Eye (tissue), 1 donor: ENCODE data around the gene RAB27B.

Source experiments
- DNase-seq: peaks from one replicate; pipeline ENCODE4 v3.0.0-alpha.2; 2015

The RAB27B gene

DNA sequence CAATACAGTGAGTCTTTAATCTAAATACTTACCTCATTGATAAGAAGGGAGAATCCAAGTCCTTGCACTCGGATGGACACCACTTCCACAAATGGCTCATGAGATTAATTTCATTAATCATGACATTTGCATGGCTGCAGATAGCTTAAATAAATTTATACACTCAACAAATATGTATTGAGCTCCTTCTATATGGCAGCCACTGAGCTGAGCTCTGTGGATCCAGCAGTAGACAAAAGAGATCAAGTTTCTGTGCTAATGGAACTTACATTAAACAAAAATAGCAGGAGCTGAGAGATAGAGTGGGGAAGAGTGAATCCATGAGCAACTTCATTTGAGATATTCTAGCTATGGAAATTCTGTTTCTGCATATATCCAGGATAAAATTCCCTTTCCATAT lies 44.4 kb downstream of the RAB27B start:
- no peak for DNase-seq

- no peak for DNase-seq
These were observed 45.6 kb downstream of the RAB27B start for GRCh38 chr18:54873884-54874255.

DNA sequence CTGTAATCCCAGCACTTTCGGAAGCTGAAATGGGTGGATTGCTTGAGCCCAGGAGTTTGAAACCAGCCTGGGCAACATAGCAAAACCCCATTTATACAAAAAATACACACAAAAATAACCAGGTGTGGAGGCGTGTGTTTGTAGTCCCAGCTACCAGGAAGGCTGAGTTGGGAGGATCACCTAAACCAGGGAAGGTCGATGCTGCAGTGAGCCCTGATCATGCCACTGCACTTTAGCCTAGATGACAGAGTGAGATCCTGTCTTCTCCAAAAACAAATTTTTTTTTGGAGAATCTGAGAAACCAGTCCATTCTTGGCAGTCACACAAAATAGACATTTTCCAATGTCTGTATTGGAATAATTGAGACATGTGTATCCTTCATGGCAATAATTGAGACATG lies 46.8 kb downstream of the RAB27B start:
- DNase-seq = no peak

DNA sequence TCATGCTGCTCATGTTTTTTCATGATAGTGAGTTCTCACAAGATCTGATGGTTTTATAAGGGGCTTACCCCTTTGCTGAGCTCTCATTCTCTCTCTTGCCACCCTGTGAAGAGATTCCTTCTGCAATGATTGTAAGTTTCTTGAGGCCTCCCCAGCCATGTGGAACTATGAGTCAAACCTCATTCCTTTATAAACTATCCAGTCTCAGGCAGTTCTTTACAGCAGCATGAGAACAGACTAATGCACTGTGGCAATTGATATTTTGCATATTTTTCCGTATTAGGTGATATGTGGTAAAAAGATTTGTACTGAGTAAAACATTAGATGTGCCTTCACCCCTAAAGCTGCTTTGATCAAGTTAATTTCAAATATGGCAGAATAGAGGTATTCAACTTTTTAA lies 48.8 kb downstream of the RAB27B start:
- DNase-seq = no peak

DNA sequence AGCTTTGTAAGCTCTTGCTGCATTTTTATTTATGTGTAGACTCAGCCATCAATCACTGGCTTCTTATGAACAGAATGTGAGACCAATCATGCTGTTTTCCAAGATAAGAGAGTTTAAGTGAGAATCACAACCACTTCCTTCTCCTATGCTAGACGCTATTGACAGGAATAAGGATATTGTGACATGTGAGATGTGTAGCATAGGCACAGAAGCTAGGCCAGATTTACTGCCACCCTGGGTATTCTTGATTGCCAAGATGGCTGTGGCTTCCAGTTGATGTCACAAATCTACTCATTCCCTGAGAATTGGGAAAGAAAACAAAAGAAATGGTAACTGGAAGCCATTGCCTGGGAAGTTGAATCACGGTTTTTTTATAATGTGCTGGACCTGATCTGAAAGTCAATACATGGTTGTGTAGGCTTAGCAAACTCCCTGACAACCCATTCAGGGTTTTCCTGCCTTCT lies 49.9 kb downstream of the RAB27B start:
- DNase-seq = no peak

DNA sequence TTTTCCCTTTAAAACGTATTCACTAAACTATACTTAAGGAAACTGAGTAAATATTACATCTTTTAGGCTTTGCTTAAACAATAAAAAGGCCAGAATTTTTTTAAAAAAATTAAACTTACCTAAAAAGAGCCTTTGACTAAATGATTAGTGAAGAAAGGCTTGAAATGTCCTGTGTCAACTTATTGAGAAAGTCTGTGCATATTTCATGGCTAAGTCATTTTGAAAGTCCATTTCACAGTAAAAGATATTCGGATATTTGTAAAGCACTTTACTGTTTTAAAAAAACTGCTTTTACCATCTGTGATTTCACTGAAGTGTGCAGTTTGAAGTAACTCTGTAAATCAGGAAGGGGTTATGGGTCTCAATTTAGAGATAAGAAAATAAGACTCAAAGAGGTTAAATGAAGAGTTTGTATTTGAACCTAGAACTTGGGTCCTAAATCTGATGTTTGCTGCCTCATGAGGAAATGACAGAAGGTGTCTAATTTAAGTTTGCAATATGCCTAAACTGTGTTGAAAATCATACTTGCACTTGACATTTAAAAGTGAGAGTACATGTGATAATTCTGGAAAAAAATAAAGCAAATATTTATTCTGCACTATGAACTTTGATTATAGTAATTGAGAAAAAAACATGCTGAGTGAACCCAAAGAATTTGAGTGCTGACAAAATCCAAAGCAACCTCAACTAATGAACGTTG lies 50.5 kb downstream of the RAB27B start:
- no peak for DNase-seq

- no peak for DNase-seq
These were observed 51.4 kb downstream of the RAB27B start for GRCh38 chr18:54879691-54880090.

DNA sequence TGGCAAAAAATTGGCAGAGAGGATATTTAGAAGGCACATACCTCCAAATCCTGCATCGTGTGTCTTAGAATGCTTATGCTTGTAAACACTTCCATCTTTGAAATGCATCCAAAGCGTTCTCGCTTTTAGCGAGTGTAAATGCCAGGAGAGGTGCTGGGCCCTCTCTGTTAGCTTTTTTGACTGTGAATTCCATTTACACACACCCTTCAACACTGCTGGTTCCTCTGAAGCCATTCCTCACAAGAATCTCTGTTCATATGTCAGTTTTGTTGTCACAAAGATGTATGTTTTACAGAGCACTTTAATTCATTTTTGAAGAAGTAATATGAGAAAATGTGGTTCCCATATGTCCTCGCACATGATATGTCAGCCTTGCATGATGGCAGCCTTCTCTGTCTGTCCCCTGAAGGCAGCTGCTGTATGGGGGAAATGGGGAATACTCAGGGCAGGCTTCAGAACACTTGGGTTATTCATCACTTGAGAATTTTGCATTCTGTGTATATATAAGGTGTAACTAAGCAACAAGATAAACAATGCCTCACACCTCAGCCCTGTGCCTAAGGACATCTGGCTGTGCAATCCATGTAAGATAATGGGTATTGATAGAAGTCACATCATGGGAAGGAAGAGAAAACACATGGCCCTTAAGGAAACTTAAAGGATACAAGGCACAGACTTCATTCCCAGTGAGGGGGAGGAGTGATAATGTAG lies 52.3 kb downstream of the RAB27B start:
- peak; percentile 23 for DNase-seq

DNA sequence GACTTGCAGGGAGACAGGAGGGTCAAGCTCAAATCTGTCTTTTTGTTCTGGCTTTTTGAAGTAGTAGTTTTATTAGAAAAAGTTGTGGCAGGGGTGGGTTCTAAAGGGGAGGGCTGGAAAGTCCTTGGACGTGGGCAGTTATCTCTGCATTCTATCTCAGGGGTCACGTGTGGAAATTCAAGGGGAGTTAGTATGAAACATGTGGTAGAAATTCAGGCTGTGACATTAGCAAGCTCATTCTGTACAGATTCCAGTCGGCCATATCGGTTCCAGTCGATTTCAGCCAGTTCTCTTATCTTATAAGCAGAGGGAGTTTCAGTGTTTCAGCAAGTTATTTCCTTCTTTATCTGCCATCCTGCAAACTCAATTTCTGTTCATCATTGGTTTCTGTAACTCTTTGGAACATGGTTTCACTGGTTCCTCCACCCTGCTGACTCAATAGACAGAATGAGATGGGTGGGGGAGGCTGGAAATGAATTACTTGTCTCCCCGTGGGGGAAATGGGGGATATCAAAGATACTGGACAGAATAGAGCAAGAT lies 53.0 kb downstream of the RAB27B start:
- no peak for DNase-seq

GRCh38 chr18:54882318-54882717 lies 54.0 kb downstream of the RAB27B start:
- no peak for DNase-seq

DNA sequence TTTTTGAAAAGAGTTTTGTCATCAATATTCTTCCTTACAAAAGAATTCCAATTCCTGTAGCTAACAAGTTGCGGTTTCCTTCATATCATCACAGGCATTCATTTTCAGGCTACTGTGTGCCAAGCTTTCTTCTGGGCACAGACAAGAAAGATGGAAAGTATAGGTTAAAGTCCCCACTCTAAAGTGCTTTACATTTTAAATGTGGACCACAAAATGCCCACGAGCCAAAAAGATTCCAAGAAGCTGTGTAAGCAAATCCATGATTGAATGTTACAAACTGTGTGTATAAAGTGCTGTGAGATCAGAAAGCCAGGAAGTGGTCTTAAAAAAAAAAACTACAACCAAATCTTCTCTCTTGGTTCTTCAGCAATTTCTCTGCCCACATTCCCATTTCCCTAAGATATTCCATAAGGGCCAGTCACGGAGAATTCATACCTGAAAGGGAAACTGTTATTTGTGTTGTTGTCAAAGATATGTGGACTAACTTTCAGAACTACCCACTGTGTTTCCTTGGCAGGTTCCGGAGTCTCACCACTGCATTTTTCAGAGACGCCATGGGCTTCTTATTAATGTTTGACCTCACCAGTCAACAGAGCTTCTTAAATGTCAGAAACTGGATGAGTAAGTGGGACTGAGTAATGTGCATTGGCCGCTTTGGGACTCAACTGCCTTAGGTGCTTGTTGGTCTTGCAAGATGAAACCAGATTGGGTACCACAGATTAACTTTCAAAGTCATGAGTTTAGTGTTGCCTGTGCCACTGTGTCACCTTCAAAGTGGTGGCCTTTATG lies 55.7 kb downstream of the RAB27B start:
- DNase-seq = no peak

- no peak for DNase-seq
These were observed 60.1 kb downstream of the RAB27B start for GRCh38 chr18:54888378-54888777.

DNA sequence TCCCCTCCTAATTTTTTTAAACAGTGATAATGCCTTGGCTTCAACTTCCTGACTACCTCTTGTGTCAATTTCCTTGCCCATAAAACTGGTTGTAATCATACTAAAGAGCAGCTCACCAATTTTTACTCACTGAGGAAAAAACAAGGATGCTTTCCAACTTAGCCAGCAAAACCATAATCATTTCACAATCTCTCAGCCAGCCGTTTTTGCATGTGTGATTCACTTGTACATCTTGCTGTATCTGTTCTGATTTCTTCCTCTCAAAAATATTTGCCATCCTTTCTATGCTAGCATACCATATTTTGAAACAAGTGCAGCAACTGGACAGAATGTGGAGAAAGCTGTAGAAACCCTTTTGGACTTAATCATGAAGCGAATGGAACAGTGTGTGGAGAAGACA lies 60.7 kb downstream of the RAB27B start:
- no peak for DNase-seq

- DNase-seq = no peak
These were observed 71.2 kb downstream of the RAB27B start for GRCh38 chr18:54899500-54899899.

DNA sequence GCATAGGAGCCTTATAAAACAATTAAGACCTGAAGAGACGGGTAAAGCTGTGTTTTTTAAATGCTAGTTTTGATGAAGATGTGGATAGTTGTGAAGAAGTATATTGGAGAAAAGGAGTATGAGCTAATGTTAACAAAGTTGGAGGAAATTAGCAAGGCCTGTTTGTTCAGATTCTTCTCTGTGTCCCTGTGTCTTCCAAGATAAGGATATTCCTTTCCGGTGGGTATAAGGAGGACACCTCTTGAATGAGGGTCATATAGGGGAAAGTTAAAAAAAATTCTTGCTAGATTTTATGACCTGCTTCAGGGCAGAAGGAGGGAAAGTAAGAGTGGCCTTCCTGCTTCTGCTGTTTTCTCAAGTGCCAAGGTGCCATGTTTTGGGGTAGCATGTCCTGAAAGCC lies 72.0 kb downstream of the RAB27B start:
- DNase-seq = no peak

DNA sequence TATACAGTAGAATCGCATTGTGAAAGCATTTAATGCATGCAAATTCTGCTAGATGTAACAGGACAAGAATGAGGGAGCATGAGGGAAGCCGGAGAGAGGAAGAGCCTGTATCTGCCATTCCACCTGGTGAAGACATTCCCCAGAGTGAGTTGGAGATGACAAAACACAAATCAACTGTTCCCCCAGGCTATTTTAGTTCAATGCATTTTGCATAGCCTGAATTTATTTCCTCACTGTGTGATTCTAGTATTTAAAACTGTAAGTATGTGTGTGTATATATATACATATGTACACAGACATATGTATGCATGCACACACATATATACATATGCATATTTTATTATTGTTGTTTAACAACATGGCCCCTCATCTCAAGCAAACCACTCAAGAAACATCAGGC lies 76.3 kb downstream of the RAB27B start:
- no peak for DNase-seq

DNA sequence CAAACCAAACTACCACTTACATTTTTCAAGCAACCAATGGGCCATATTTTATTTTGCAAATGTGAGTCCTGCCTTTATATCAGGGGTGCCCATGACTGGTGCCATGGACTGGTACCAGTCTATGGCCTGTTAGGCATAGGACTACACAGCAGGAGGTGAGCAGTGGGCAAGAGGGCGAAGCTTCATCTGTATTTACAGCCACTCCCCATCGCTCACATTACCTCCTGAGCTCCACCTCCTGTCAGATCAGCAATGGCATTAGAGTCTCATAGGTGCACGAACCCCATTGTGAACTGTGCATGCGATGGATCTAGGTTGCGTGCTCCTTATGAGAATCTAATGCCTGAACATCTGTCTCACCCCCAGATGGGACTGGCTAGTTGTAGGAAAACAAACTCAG lies 77.4 kb downstream of the RAB27B start:
- DNase-seq = no peak

- DNase-seq = no peak
These were observed 78.3 kb downstream of the RAB27B start for GRCh38 chr18:54906331-54907185.

DNA sequence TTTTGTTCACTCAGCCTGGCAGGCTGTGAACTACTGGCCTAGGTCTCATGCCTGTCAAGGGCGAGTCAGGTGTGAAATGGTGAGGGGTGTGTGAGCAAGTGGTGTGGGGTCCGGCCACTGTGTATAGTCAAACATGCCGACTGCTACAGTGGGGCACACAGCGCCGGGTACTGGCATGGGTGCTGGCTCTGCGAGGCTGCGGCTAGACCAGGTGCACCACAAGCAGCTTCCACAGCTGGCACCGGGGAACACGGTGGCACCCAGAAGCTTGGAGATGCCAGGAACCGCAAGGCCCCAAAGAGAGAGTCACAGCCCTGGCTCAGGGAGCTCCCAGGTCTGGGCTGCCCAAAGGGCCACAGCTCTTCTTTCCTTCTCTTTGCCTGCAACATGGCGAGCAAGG lies 81.3 kb downstream of the RAB27B start:
- no peak for DNase-seq

GRCh38 chr18:54910161-54910919 lies 82.1 kb downstream of the RAB27B start:
- DNase-seq = no peak

GRCh38 chr18:54911551-54911950 lies 83.3 kb downstream of the RAB27B start:
- DNase-seq = peak; percentile 4

DNA sequence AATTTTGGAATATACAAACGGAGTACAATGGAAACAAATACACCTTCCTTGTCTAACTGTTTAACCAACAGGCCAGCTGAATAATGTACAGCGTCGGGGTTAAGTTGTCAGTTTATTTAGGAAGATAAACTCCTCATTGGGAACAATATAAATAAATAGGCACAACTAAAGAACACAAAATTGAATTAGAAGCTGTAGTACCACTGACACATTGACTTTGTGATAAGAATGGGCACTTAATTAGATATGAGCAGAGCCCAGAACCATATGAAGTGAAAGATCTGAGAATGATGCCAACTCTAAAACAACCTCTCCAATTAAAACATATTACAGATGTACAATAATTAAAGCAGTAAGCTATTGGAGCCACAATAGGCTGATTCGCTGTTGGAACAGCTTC lies 86.5 kb downstream of the RAB27B start:
- no peak for DNase-seq
